Stimulated activated naive CD8-positive, alpha-beta T cell treated with anti-CD3 and anti-CD28 coated beads, Interleukin-15, Interleukin-2, amounts not matched to agents 100 U/mL and 50 U/mL, for 24 hours (primary cell): ENCODE results near the gene B3GNT5.
A peak's percentile ranks its signal among the peaks of the same experiment; 100 is the strongest.

ENCODE experiments used
- ATAC-seq: fragments of 150-1000 bp; cut with Tn5 transposase; one replicate; pipeline ENCODE4 v1.10.0; 2021
- DNase-seq: peaks from one replicate; pipeline ENCODE4 v3.0.0; 2021

B3GNT5 gene

GRCh38 chr3:183265834-183266417 lies 12.9 kb downstream of the B3GNT5 start:
- DNase-seq (peak; percentile 61), ATAC-seq (peak; percentile 96)

GRCh38 chr3:183266454-183266853 lies 13.4 kb downstream of the B3GNT5 start:
- DNase-seq (no peak), ATAC-seq (peak; percentile 56)

- ATAC-seq: no peak
- no peak for DNase-seq
Measured at GRCh38 chr3:183267140-183267539, 14.1 kb downstream of the B3GNT5 start.

- DNase-seq (peak; percentile 35), ATAC-seq (peak; percentile 21)
Measured at GRCh38 chr3:183268366-183268765, 15.3 kb downstream of the B3GNT5 start.

GRCh38 chr3:183269345-183269744 lies 16.3 kb downstream of the B3GNT5 start:
- ATAC-seq (no peak), DNase-seq (no peak)

- DNase-seq (no peak), ATAC-seq (no peak)
Measured at GRCh38 chr3:183270344-183270743, 17.3 kb downstream of the B3GNT5 start.

- ATAC-seq (no peak), DNase-seq (no peak)
Measured at GRCh38 chr3:183272142-183272541, 19.1 kb downstream of the B3GNT5 start.

- ATAC-seq: no peak
- no peak for DNase-seq
Measured at GRCh38 chr3:183272791-183273190, 19.7 kb downstream of the B3GNT5 start.

- ATAC-seq (no peak), DNase-seq (no peak)
Measured at GRCh38 chr3:183274609-183275008, 21.6 kb downstream of the B3GNT5 start.

GRCh38 chr3:183275418-183275817 lies 22.4 kb downstream of the B3GNT5 start:
- ATAC-seq (no peak), DNase-seq (no peak)

GRCh38 chr3:183275937-183276336 lies 22.9 kb downstream of the B3GNT5 start:
- ATAC-seq (no peak), DNase-seq (no peak)

GRCh38 chr3:183277260-183277659 lies 24.2 kb downstream of the B3GNT5 start:
- DNase-seq (no peak), ATAC-seq (no peak)

GRCh38 chr3:183278479-183279088 lies 25.5 kb downstream of the B3GNT5 start:
- DNase-seq (no peak), ATAC-seq (no peak)

GRCh38 chr3:183279371-183279770 lies 26.3 kb downstream of the B3GNT5 start:
- DNase-seq (no peak), ATAC-seq (no peak)

- DNase-seq: no peak
- ATAC-seq: no peak
Measured at GRCh38 chr3:183281126-183281797, 28.2 kb downstream of the B3GNT5 start.

GRCh38 chr3:183283886-183284285 lies 30.8 kb downstream of the B3GNT5 start:
- no peak for ATAC-seq
- DNase-seq: no peak

- ATAC-seq (no peak), DNase-seq (no peak)
Measured at GRCh38 chr3:183284570-183284969, 31.5 kb downstream of the B3GNT5 start.

- no peak for DNase-seq
- ATAC-seq: no peak
Measured at GRCh38 chr3:183285318-183285717, 32.3 kb downstream of the B3GNT5 start.

GRCh38 chr3:183285828-183286457 lies 32.9 kb downstream of the B3GNT5 start:
- DNase-seq: peak; percentile 92

GRCh38 chr3:183287301-183287971 lies 34.4 kb downstream of the B3GNT5 start:
- ATAC-seq: no peak
- no peak for DNase-seq

More at GRCh38 chr3:183285828-183286457, 32.9 kb downstream of the B3GNT5 start:
- ATAC-seq: peak; percentile 97

- no peak for DNase-seq
Measured at GRCh38 chr3:183288117-183288516, 35.1 kb downstream of the B3GNT5 start.

GRCh38 chr3:183290216-183290615 lies 37.2 kb downstream of the B3GNT5 start:
- ATAC-seq (no peak), DNase-seq (no peak)

More at GRCh38 chr3:183288117-183288516, 35.1 kb downstream of the B3GNT5 start:
- ATAC-seq: no peak
